Measurements from ENCODE around the gene DLG2. TPM values are rescaled to one million over a fixed set of nuclear protein-coding genes. Genes with fewer than 3 reads are reported as not detected.

DLG2 gene
- total and polyA plus RNA-seq, 2 of the 8 experiments (the other 6 are each of a cell fraction or from before 2014, with no cell fraction given): 1.7 to 14.3 TPM

DNA sequence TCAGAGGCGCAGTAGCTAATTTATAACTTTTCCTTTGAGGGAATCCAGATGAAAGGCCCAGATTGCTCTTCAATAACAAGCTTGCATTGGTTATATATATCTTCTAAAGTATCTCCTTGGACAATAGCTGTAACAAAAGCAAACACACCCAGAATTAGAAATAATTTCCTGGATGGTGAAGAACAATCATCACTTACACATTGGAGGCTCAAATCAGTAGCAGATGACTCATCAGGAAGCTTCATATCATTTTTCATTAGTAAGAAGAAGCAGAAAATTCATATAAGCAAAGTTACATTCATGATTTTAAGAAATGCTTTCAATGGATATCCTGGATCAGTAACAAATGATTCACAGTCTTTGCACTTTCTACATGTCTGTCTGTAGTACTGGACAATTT lies 2167.3 kb downstream of the DLG2 start:
- Histone ChIP-seq H2BK120ac (replicated peaks; ENCODE audit: low read depth, low read length) (no peak overlapping the region), H4K20me1 (replicated peaks in 1 of 2; ENCODE audit: control insufficient read depth in 1 of 2, insufficient read depth in 2 of 2, low read length in 2 of 2) (no peaks in the 10 kb centered on the region)
- CTCF ChIA-PET (ENCODE audit: partially characterized antibody): interaction anchor here (1.2 to 2.0 kb wide), 6 partner anchors 35 to 360 kb away, joined by 3 to 6 read pairs (median 4); no protein-coding TSS in a partner anchor
- TF ChIP-seq TAF7 (optimal IDR thresholded peaks at IDR 0.05; ENCODE audit: borderline replicate concordance, low read depth, low read length) (no peak), TBP (IDR thresholded peaks at IDR 0.05; ENCODE audit: low read depth, low read length) (no peak), JUN (IDR thresholded peaks at IDR 0.05; ENCODE audit: low read depth, low read length) (no peak)

More for the DNA sequence above, 2167.3 kb downstream of the DLG2 start:
- H2AK5ac ChIP-seq (ENCODE audit: low read depth, low read length): no peak overlapping the region
- H2BK15ac ChIP-seq (ENCODE audit: low read length): no peak overlapping the region
- H3K4me3 ChIP-seq (ENCODE audit: extremely low read depth in 1 of 4, insufficient read depth in 2 of 4, low read depth in 3 of 4, low read length in 4 of 4): no peak overlapping the region
- no peak overlapping the region for H3K14ac ChIP-seq (ENCODE audit: insufficient read length)
- no peak overlapping the region for H2BK20ac ChIP-seq (ENCODE audit: low read length)
- FAIRE-seq: no peak
- H3K79me1 ChIP-seq (ENCODE audit: low read depth, low read length): no peaks in the 10 kb centered on the region
- 91% methylated on average over 1 of the region's 1 CpG; no CpG with 5 or more reads in 1 of the 2 experiments for WGBS, 2 experiments (ENCODE audit: extremely low coverage in 1 of 2, insufficient coverage in 1 of 2, insufficient read length in 1 of 2, insufficient replicate concordance in 2 of 2, low coverage in 1 of 2, low lambda C conversion rate in 2 of 2, missing lambda C conversion rate in 1 of 2)
- H4K8ac ChIP-seq (ENCODE audit: extremely low read depth, insufficient read depth, low read length): no peak overlapping the region
- no peak overlapping the region for H3K9ac ChIP-seq (replicated peaks in 1 of 4; ENCODE audit: extremely low read depth in 1 of 4, low read depth in 3 of 4, low read length in 3 of 4)
- POLR2A ChIA-PET (ENCODE audit: partially characterized antibody): no interaction called here
- no peak overlapping the region for H3K56ac ChIP-seq (replicated peaks; ENCODE audit: insufficient read length, low read depth, low read length)
- H3K4me2 ChIP-seq (ENCODE audit: insufficient read depth in 1 of 2, low read depth in 2 of 2, low read length in 2 of 2): no peak overlapping the region
- no peak overlapping the region for H4K5ac ChIP-seq (ENCODE audit: insufficient read length, low read depth, low read length)
- H3K18ac ChIP-seq (ENCODE audit: extremely low read depth, low read length): no peak overlapping the region
- H3K23ac ChIP-seq (ENCODE audit: insufficient read length): no peak overlapping the region
- H3K27me3 ChIP-seq (replicated peaks in 1 of 4; ENCODE audit: control insufficient read depth in 3 of 4, extremely low read depth in 1 of 4, insufficient read depth in 3 of 4, low read length in 3 of 4): no peaks in the 10 kb centered on the region
- DNase-seq (ENCODE audit: low read depth in 1 of 2, low spot score in 2 of 2): no peak
- no peak overlapping the region for H2BK5ac ChIP-seq (ENCODE audit: low read depth, low read length)
- no peak overlapping the region for H4K91ac ChIP-seq (replicated peaks; ENCODE audit: insufficient read length, low read length)
- H3K23me2 ChIP-seq (ENCODE audit: low read depth, low read length): no peaks in the 10 kb centered on the region; the same call in 1 of the 2 replicates
- H2AFZ ChIP-seq (ENCODE audit: low read length): no peak overlapping the region
- H3K9me3 ChIP-seq (ENCODE audit: insufficient read depth in 2 of 2, low read depth in 1 of 2, low read length in 1 of 2): no peaks in the 10 kb centered on the region
- H3K4me1 ChIP-seq (replicated peaks in 1 of 4; ENCODE audit: control insufficient read depth in 3 of 4, insufficient read depth in 4 of 4, low read length in 3 of 4): peaks cover 0 to 2% (median 0%) of the 10 kb centered on the region in 4 experiments; a peak in 1 of 7 replicates
- no peak overlapping the region for H3K4ac ChIP-seq (replicated peaks; ENCODE audit: insufficient read length, low read depth, low read length)
- no peaks in the 10 kb centered on the region for H3K79me2 ChIP-seq (ENCODE audit: control insufficient read depth in 1 of 2, insufficient read depth in 2 of 2, low read length in 2 of 2)
- H3K36me3 ChIP-seq (ENCODE audit: control insufficient read depth in 2 of 4, insufficient read depth in 4 of 4, low read length in 3 of 4): no peaks in the 10 kb centered on the region
- no peak overlapping the region for H2BK12ac ChIP-seq (ENCODE audit: low read depth, low read length)
- no peak overlapping the region for H3K27ac ChIP-seq (ENCODE audit: low read depth, low read length)
